ENCODE data around the gene ME3.

DNA sequence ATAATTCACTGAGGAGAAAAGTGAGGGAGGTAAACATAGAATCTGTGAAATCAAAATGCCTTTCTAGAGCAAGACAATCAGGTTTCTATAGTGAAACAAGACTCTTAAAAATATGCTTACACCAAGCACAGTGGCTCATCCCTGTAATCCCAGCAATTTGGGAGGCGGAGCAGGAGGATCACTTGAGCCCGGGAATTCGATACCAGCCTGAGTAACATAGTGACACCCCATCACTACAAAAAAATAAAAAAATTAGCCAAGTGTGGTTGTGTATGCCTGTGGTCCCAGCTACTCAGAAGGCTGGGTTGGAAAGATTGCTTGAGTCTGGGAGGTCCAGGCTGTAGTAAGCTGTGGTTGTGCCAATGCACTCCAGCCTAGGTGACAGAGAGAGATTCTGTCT, 43.2 kb upstream of the ME3 start:
- TF ChIP-seq, protein P1, sequence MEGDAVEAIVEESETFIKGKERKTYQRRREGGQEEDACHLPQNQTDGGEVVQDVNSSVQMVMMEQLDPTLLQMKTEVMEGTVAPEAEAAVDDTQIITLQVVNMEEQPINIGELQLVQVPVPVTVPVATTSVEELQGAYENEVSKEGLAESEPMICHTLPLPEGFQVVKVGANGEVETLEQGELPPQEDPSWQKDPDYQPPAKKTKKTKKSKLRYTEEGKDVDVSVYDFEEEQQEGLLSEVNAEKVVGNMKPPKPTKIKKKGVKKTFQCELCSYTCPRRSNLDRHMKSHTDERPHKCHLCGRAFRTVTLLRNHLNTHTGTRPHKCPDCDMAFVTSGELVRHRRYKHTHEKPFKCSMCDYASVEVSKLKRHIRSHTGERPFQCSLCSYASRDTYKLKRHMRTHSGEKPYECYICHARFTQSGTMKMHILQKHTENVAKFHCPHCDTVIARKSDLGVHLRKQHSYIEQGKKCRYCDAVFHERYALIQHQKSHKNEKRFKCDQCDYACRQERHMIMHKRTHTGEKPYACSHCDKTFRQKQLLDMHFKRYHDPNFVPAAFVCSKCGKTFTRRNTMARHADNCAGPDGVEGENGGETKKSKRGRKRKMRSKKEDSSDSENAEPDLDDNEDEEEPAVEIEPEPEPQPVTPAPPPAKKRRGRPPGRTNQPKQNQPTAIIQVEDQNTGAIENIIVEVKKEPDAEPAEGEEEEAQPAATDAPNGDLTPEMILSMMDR (IDR thresholded peaks at IDR 0.05): no peak
- TF ChIP-seq, protein P2, sequence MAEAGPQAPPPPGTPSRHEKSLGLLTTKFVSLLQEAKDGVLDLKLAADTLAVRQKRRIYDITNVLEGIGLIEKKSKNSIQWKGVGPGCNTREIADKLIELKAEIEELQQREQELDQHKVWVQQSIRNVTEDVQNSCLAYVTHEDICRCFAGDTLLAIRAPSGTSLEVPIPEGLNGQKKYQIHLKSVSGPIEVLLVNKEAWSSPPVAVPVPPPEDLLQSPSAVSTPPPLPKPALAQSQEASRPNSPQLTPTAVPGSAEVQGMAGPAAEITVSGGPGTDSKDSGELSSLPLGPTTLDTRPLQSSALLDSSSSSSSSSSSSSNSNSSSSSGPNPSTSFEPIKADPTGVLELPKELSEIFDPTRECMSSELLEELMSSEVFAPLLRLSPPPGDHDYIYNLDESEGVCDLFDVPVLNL (CRISPR knock-in tag; IDR thresholded peaks at IDR 0.05; ENCODE audit: borderline replicate concordance, low read depth): no peak
- TF ChIP-seq, protein P3, sequence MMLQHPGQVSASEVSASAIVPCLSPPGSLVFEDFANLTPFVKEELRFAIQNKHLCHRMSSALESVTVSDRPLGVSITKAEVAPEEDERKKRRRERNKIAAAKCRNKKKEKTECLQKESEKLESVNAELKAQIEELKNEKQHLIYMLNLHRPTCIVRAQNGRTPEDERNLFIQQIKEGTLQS (CRISPR knock-in tag; conservative IDR thresholded peaks at IDR 0.05): no peak
- TF ChIP-seq TEAD4 (CRISPR knock-in tag; IDR thresholded peaks at IDR 0.05) (no peak), NR2C2 (CRISPR knock-in tag; IDR thresholded peaks at IDR 0.05) (no peak), RELA (CRISPR knock-in tag; IDR thresholded peaks at IDR 0.05; ENCODE audit: borderline replicate concordance) (no peak), ZNF423 (CRISPR knock-in tag; IDR thresholded peaks at IDR 0.05) (no peak)
- TF ChIP-seq, protein P4, sequence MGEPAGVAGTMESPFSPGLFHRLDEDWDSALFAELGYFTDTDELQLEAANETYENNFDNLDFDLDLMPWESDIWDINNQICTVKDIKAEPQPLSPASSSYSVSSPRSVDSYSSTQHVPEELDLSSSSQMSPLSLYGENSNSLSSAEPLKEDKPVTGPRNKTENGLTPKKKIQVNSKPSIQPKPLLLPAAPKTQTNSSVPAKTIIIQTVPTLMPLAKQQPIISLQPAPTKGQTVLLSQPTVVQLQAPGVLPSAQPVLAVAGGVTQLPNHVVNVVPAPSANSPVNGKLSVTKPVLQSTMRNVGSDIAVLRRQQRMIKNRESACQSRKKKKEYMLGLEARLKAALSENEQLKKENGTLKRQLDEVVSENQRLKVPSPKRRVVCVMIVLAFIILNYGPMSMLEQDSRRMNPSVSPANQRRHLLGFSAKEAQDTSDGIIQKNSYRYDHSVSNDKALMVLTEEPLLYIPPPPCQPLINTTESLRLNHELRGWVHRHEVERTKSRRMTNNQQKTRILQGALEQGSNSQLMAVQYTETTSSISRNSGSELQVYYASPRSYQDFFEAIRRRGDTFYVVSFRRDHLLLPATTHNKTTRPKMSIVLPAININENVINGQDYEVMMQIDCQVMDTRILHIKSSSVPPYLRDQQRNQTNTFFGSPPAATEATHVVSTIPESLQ (CRISPR knock-in tag; IDR thresholded peaks at IDR 0.05): no peak
- TF ChIP-seq, protein P5, sequence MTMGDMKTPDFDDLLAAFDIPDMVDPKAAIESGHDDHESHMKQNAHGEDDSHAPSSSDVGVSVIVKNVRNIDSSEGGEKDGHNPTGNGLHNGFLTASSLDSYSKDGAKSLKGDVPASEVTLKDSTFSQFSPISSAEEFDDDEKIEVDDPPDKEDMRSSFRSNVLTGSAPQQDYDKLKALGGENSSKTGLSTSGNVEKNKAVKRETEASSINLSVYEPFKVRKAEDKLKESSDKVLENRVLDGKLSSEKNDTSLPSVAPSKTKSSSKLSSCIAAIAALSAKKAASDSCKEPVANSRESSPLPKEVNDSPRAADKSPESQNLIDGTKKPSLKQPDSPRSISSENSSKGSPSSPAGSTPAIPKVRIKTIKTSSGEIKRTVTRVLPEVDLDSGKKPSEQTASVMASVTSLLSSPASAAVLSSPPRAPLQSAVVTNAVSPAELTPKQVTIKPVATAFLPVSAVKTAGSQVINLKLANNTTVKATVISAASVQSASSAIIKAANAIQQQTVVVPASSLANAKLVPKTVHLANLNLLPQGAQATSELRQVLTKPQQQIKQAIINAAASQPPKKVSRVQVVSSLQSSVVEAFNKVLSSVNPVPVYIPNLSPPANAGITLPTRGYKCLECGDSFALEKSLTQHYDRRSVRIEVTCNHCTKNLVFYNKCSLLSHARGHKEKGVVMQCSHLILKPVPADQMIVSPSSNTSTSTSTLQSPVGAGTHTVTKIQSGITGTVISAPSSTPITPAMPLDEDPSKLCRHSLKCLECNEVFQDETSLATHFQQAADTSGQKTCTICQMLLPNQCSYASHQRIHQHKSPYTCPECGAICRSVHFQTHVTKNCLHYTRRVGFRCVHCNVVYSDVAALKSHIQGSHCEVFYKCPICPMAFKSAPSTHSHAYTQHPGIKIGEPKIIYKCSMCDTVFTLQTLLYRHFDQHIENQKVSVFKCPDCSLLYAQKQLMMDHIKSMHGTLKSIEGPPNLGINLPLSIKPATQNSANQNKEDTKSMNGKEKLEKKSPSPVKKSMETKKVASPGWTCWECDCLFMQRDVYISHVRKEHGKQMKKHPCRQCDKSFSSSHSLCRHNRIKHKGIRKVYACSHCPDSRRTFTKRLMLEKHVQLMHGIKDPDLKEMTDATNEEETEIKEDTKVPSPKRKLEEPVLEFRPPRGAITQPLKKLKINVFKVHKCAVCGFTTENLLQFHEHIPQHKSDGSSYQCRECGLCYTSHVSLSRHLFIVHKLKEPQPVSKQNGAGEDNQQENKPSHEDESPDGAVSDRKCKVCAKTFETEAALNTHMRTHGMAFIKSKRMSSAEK (CRISPR knock-in tag; IDR thresholded peaks at IDR 0.05; ENCODE audit: borderline replicate concordance): no peak
- TF ChIP-seq, protein P6, sequence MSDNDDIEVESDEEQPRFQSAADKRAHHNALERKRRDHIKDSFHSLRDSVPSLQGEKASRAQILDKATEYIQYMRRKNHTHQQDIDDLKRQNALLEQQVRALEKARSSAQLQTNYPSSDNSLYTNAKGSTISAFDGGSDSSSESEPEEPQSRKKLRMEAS (CRISPR knock-in tag; IDR thresholded peaks at IDR 0.05): no peak
